GM23248 (cell line): ENCODE results near the gene DOK5. TPM values are rescaled to one million over a fixed set of nuclear protein-coding genes. Genes with fewer than 3 reads are reported as not detected.

Experiments
- DNase-seq: peaks from one replicate; pipeline ENCODE4 v3.0.0-alpha.2; 2015
- H2AFZ ChIP-seq: fragments of 200-600 bp; sonication (generic); 2 replicates; pipeline ENCODE4 v1.6.1; 2016; ENCODE audit warnings: antibody characterized with exemption
- H3F3A ChIP-seq: fragments of 200-600 bp; sonication (generic); 2 replicates; pipeline ENCODE4 v1.6.1; 2016; ENCODE audit warnings: mild to moderate bottlenecking, antibody characterized with exemption, mixed run types; ENCODE audit not compliant: insufficient read depth
- H3K27ac ChIP-seq: fragments of 200-600 bp; sonication (generic); 2 replicates; pipeline ENCODE4 v1.5.1; 2016; ENCODE audit warnings: mild to moderate bottlenecking
- H3K27me3 ChIP-seq: fragments of 200-600 bp; sonication (generic); replicated peaks from 2 replicates; pipeline ENCODE4 v1.6.1; 2016; ENCODE audit warnings: mild to moderate bottlenecking; ENCODE audit not compliant: insufficient read depth
- H3K36me3 ChIP-seq: fragments of 200-600 bp; sonication (generic); 2 replicates; pipeline ENCODE4 v1.6.1; 2016; ENCODE audit warnings: low read depth, mild to moderate bottlenecking
- H3K4me1 ChIP-seq: fragments of 200-600 bp; sonication (generic); 2 replicates; pipeline ENCODE4 v1.6.1; 2016; ENCODE audit warnings: mild to moderate bottlenecking; ENCODE audit not compliant: insufficient read depth
- H3K4me2 ChIP-seq: fragments of 200-600 bp; sonication (generic); one replicate; pipeline ENCODE4 v1.6.1; 2016; ENCODE audit warnings: mild to moderate bottlenecking; ENCODE audit not compliant: unreplicated experiment
- H3K4me3 ChIP-seq: fragments of 200-600 bp; sonication (generic); 2 replicates; pipeline ENCODE4 v1.5.1; 2016; ENCODE audit warnings: mild to moderate bottlenecking
- H3K79me2 ChIP-seq: fragments of 200-600 bp; sonication (generic); 2 replicates; pipeline ENCODE4 v1.6.1; 2016; ENCODE audit warnings: mild to moderate bottlenecking; ENCODE audit not compliant: insufficient read depth
- H3K9ac ChIP-seq: fragments of 200-600 bp; sonication (generic); 2 replicates; pipeline ENCODE4 v1.6.1; 2016; ENCODE audit warnings: mild to moderate bottlenecking
- H3K9me2 ChIP-seq: fragments of 200-600 bp; sonication (generic); 2 replicates; pipeline ENCODE4 v1.6.1; 2016; ENCODE audit warnings: mixed run types, mild to moderate bottlenecking, moderate library complexity; ENCODE audit not compliant: insufficient read depth
- H3K9me3 ChIP-seq: fragments of 200-600 bp; sonication (generic); one replicate; pipeline ENCODE4 v1.6.1; 2017; ENCODE audit warnings: low read depth
- H4K20me1 ChIP-seq: fragments of 200-600 bp; sonication (generic); 2 replicates; pipeline ENCODE4 v1.6.0; 2016; ENCODE audit not compliant: insufficient read depth
- EZH2 ChIP-seq: fragments of 200-600 bp; sonication (generic); IDR thresholded peaks from 2 replicates; pipeline ENCODE4 v1.6.1; 2018; ENCODE audit warnings: antibody characterized with exemption, mild to moderate bottlenecking; ENCODE audit not compliant: insufficient read depth, poor library complexity, severe bottlenecking
- EZH2phosphoT487 ChIP-seq: fragments of 200-600 bp; sonication (generic); IDR thresholded peaks from 2 replicates; pipeline ENCODE4 v1.6.1; 2018; ENCODE audit warnings: antibody characterized with exemption, moderate library complexity, mild to moderate bottlenecking, low read depth; ENCODE audit not compliant: insufficient read depth
- WGBS, 2 experiments: methylation state at CpG; one replicate each; pipeline ENCODE4 v1.1.6; 2015 to 2017; ENCODE audit warnings: low lambda C conversion rate in 2 of 2, low coverage in 1 of 2; ENCODE audit errors: missing lambda C conversion rate in 2 of 2; 5-methylcytosine and 5-hydroxymethylcytosine counted together
- in situ Hi-C: fragments of 300-500 bp; cut with MboI; formaldehyde crosslinking; loops from 2 replicates; pipeline ENCODE4 v1.15.0; 2020
- polyA plus RNA-seq: library from polyadenylated mRNA; unstranded; fragments of >200 nt; fragmentation: Nextera tagmentation; extraction: Ambion mirVana; gene quantifications from 2 replicates; pipeline ENCODE4 v1.2.1, GENCODE V29; 2016
- total RNA-seq: library from RNA; depleted of rRNA; stranded (reverse); fragments of >200 nt; shearing (Covaris generic); gene quantifications from 2 replicates; pipeline ENCODE4 v1.2.3, GENCODE V29; 2014

The DOK5 gene
- total and polyA plus RNA-seq, 2 experiments from 2014 or later: 10.8 to 16.1 TPM

- Histone ChIP-seq H3K4me2 (no peak overlapping the region), H3K9ac (no peak overlapping the region), H3K9me2 (no peaks in the 10 kb centered on the region), H3F3A (no peaks in the 10 kb centered on the region), H3K4me3 (no peak overlapping the region), H3K27ac (no peak overlapping the region), H3K79me2 (no peaks in the 10 kb centered on the region), H3K27me3 (no peaks in the 10 kb centered on the region), H4K20me1 (no peaks in the 10 kb centered on the region), H3K36me3 (no peaks in the 10 kb centered on the region), H2AFZ (no peak overlapping the region), H3K4me1 (no peaks in the 10 kb centered on the region), H3K9me3 (no peaks in the 10 kb centered on the region)
- TF ChIP-seq EZH2: no peak
- no peak for TF ChIP-seq EZH2phosphoT487
- 5 to 6% methylated on average over 1 of the region's 1 CpG for WGBS, 2 experiments
- in situ Hi-C loops: no loop called here
- no peak for DNase-seq
These were observed 223.0 kb downstream of the DOK5 start for GRCh38 chr20:54698373-54698772.
